ENCODE measurements around the gene TUFT1.

GRCh38 chr1:151606857-151607256, 66.7 kb downstream of the TUFT1 start:
- TF ChIP-seq RFX5 (IDR thresholded peaks at IDR 0.05; ENCODE audit: borderline replicate concordance, low read depth, low read length) (no peak), POLR2A (IDR thresholded peaks at IDR 0.05; ENCODE audit: control extremely low read depth in 1 of 2, low read depth in 2 of 2, low read length in 2 of 2) (no peak), CTCF (IDR thresholded peaks at IDR 0.05; ENCODE audit: control extremely low read depth in 1 of 3, insufficient read depth in 1 of 3, low read depth in 1 of 3, low read length in 3 of 3) (no peak), SIRT6 (IDR thresholded peaks at IDR 0.05; ENCODE audit: low read length) (no peak), ZNF274 (IDR thresholded peaks at IDR 0.05; ENCODE audit: borderline replicate concordance, extremely low read depth, low read length) (no peak), EGR1 (IDR thresholded peaks at IDR 0.05; ENCODE audit: borderline replicate concordance, low read depth, low read length) (no peak), CHD2 (IDR thresholded peaks at IDR 0.05; ENCODE audit: low read length) (no peak), SP1 (IDR thresholded peaks at IDR 0.05; ENCODE audit: low read depth, low read length) (no peak), MAX (IDR thresholded peaks at IDR 0.05) (no peak), SP2 (IDR thresholded peaks at IDR 0.05; ENCODE audit: low read length) (no peak), JUN (IDR thresholded peaks at IDR 0.05; ENCODE audit: low read depth, low read length) (no peak), YY1 (IDR thresholded peaks at IDR 0.05; ENCODE audit: low read depth, low read length) (no peak)
